Fibroblast of pulmonary artery (primary cell): ENCODE results near the gene ARMC12.

ENCODE experiments used
- DNase-seq: peaks from one replicate; pipeline ENCODE4 v3.0.0-alpha.2; 2010; ENCODE audit warnings: low read depth
- H3K4me3 ChIP-seq: replicated peaks from 2 replicates; pipeline ENCODE4 v1.5.1; 2011; ENCODE audit warnings: low read depth, mild to moderate bottlenecking, control low read depth, low read length, moderate library complexity
- TF ChIP-seq, protein P1 (sequence below): IDR thresholded peaks from 2 replicates; pipeline ENCODE4 v1.5.1; 2011; ENCODE audit warnings: mild to moderate bottlenecking, control low read depth, low read length, inconsistent platforms; ENCODE audit errors: missing control alignments

Gene ARMC12

DNA sequence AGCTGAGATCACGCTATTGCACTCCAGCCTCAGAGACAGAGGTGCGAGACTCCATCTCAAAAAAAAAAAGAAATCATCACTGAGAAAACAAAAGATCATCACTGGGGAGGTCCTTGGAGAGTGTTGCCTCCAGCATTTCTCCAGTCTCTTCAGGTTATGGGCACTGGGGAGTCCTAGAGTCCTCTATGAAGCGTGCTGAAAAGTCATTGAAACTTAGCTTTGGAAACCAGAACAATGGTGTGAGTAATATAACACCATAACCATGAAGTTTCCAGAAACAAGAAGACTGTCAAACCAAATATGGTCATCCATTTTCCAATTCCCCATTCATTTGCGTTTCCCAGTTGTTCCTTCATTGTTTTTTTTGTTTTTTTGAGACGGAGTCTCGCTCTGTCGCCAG, 13.7 kb downstream of the ARMC12 start:
- H3K4me3 ChIP-seq = no peak overlapping the region
- TF ChIP-seq, protein P1, sequence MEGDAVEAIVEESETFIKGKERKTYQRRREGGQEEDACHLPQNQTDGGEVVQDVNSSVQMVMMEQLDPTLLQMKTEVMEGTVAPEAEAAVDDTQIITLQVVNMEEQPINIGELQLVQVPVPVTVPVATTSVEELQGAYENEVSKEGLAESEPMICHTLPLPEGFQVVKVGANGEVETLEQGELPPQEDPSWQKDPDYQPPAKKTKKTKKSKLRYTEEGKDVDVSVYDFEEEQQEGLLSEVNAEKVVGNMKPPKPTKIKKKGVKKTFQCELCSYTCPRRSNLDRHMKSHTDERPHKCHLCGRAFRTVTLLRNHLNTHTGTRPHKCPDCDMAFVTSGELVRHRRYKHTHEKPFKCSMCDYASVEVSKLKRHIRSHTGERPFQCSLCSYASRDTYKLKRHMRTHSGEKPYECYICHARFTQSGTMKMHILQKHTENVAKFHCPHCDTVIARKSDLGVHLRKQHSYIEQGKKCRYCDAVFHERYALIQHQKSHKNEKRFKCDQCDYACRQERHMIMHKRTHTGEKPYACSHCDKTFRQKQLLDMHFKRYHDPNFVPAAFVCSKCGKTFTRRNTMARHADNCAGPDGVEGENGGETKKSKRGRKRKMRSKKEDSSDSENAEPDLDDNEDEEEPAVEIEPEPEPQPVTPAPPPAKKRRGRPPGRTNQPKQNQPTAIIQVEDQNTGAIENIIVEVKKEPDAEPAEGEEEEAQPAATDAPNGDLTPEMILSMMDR = no peak
- DNase-seq = no peak

DNA sequence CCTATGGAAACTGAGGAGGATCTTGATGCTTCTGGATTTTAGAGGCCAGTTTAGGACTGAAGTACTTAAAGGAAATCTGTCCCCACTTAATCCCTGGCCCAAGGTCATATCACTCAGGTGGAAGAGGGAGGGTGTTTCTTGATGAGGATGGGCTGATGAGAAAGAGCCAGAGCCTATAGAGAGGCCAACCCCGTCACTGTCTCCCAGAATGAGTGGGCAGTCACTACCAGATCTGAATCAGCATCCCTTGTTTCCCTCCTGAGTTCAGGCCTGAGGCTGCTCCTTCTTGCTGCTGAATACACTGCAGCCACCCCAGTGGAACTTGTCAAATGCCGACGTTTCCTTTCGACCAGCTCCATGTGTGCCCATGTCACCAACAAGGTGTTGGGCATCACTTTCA, 14.8 kb downstream of the ARMC12 start:
- DNase-seq = no peak
- no peak overlapping the region for H3K4me3 ChIP-seq
- TF ChIP-seq, protein P1 = no peak

DNA sequence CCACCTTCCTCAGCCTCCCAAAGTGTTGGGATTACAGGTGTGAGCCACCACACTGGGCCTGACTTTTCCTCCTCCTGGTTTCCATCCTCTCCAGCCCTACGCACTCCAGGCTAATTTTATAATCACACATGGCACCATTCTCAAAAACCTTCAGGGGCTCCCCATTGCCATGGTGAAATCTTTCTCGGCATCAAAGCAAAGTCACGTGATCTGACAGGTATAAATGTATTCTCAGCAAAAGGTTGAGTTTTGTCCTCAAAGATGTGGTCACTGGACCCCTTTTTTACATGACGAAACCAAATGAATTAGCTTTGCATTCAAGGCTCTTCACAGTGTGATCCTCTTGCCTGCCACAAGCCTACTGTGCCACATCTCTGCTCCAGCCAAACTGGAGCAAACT, 15.5 kb downstream of the ARMC12 start:
- TF ChIP-seq, protein P1 = no peak
- no peak for DNase-seq

DNA sequence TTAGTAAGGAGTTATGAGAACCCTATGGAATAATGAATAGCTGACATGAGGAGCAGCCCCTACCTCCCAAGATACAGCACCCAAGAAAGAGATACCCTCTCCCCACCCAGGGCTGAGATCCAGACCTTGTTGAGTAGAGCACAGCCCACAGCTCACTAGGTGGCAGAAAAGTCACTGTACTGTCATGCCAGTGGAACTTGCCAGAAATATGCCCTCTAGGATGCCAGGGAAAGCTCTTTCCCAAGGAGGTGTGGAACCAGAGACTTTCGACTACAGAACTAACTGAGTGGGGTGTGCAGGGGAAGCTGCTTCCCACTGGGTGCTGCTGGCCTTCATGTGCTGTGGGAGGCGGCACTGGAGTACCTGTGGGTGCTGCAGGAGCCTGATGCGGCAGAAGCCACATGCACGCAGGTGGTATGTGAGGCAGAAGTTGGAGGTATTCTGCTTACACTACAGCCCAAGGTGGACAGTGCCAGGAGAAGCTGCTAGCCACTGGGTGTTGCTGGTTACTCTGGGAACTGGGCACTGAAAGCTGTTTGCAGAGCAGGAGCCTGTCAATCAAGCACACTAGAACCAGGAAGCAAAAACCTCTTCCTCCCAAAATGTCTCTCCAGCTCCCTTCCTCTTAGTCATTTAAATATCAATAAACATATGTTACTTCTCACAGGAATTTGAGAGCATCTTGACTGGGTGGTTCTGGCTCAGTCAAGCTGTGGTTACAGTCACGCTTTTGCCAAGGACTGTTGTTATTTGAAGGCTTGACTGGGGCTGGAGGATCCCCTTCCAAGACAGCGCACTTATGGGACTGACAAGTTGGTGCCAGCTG, 17.8 kb downstream of the ARMC12 start:
- TF ChIP-seq, protein P1 = no peak
- no peak overlapping the region for H3K4me3 ChIP-seq
- DNase-seq = no peak

More for the DNA sequence above, 15.5 kb downstream of the ARMC12 start:
- no peak overlapping the region for H3K4me3 ChIP-seq

DNA sequence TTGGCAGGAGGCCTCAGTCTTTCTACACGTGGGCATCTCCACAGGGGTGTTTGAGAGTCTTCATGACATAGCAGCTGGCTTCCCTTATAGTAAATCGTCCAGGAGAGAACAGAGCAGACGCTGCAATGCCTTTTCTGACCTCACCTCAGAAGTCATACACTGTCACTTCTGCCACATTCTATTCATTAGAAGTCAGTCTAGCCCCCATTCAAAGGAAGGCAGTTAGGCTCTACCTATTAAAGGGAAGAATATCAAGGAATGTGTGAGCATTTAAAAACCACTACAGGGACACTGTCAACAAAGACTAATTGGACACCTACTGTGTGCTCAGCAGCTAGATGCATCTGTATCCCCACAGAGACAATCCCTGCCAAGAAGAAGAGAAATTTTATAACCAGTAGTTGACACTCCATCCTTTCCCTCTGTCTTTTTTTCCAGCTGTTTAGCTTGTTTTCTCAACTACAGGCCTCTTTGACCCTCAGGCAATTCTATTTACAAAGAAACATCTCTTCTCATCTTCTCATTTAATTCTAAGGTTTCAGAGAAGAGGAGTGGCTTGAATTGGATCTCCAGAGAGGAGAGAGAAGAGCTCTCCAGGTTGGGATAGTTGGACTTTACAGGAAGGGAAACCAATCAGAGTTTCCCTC, 18.6 kb downstream of the ARMC12 start:
- TF ChIP-seq, protein P1 = no peak
- no peak for DNase-seq
- no peak overlapping the region for H3K4me3 ChIP-seq

DNA sequence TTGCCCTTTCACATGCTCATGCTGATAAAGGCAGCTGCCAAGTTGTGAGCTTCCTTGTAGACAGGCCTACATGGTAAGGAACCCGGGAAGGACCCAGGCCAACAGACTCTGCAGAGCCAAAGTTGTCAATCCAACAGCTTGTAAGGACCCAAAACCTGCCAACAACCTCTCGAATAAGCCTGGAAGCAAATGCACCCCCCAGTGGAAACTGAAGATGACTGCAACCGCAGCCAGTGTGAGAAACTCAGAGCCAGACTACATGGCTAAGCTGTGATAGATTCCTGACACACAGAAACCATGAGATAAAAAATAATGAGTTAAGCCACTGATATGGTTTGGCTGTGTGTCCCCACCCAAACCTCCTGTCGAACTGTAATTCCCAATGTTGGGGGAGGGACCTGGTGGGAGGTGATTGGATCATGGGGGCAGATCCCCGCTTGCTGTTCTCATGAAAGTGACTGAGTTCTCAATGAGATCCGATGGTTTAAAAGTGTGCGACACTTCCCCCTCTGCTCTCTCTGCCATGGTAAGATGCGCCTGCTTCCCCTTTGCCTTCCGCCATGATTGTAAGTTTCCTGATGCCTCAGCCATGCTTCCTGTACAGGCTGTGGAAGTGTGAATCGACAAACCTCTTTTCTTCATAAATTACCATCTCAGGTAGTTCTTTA, 20.8 kb downstream of the ARMC12 start:
- TF ChIP-seq, protein P1 = peak; percentile 73
- DNase-seq = peak; percentile 70
- no peak overlapping the region for H3K4me3 ChIP-seq
